Mesenchymal stem cell (in vitro differentiated cells and primary cell): ENCODE results near the gene PODNL1.

Experiments used
- DNase-seq: peaks from one replicate; pipeline ENCODE4 v3.0.0-alpha.2; 2013
- H2AFZ ChIP-seq: one replicate; pipeline ENCODE4 v1.6.1; 2013; ENCODE audit warnings: low read depth, mild to moderate bottlenecking, control low read depth, inconsistent platforms, low read length, moderate library complexity
- H2AK5ac ChIP-seq: 2 replicates; pipeline ENCODE4 v1.6.1; 2013; ENCODE audit warnings: low read length, moderate library complexity, mild to moderate bottlenecking, inconsistent platforms; ENCODE audit not compliant: severe bottlenecking
- H2BK120ac ChIP-seq: one replicate; pipeline ENCODE4 v1.6.1; 2013; ENCODE audit warnings: low read depth, mild to moderate bottlenecking, inconsistent platforms, low read length, moderate library complexity
- H2BK12ac ChIP-seq, 2 experiments: one replicate each; pipeline ENCODE4 v1.6.1; 2013; ENCODE audit warnings: inconsistent platforms in 2 of 2, low read length in 2 of 2, mild to moderate bottlenecking in 2 of 2, moderate library complexity in 2 of 2, control low read depth in 1 of 2
- H2BK15ac ChIP-seq: one replicate; pipeline ENCODE4 v1.6.1; 2013; ENCODE audit warnings: mild to moderate bottlenecking, low read depth, inconsistent platforms; ENCODE audit not compliant: poor library complexity, severe bottlenecking
- H2BK5ac ChIP-seq: 2 replicates; pipeline ENCODE4 v1.6.1; 2013; ENCODE audit warnings: low read depth, mild to moderate bottlenecking, low read length, control low read depth, inconsistent platforms; ENCODE audit not compliant: poor library complexity, severe bottlenecking
- H3K14ac ChIP-seq, 2 experiments: one replicate each; pipeline ENCODE4 v1.6.1; 2013; ENCODE audit warnings: inconsistent platforms in 2 of 2, low read length in 2 of 2, control low read depth in 1 of 2, mild to moderate bottlenecking in 1 of 2, moderate library complexity in 1 of 2
- H3K18ac ChIP-seq, 2 experiments: one replicate each; pipeline ENCODE4 v1.6.1; 2013; ENCODE audit warnings: inconsistent platforms in 2 of 2, low read length in 2 of 2, control low read depth in 1 of 2, low read depth in 1 of 2, mild to moderate bottlenecking in 1 of 2
- H3K23ac ChIP-seq, 2 experiments: one replicate each; pipeline ENCODE4 v1.6.1; 2013; ENCODE audit warnings: inconsistent platforms in 2 of 2, low read length in 2 of 2, mild to moderate bottlenecking in 2 of 2, moderate library complexity in 2 of 2, control low read depth in 1 of 2
- H3K27ac ChIP-seq: 2 replicates; pipeline ENCODE4 v1.5.1; 2013; ENCODE audit warnings: mild to moderate bottlenecking, moderate library complexity, low read length, control low read depth, inconsistent platforms; ENCODE audit not compliant: poor library complexity, severe bottlenecking
- H3K27me3 ChIP-seq, 2 experiments: 2 replicates each; pipeline versions ENCODE4 v1.6.1 to v1.7.0; 2013; ENCODE audit warnings: low read length in 2 of 2, mild to moderate bottlenecking in 2 of 2, moderate library complexity in 2 of 2, control low read depth in 1 of 2, inconsistent platforms in 1 of 2; ENCODE audit not compliant: control insufficient read depth in 1 of 2, insufficient read depth in 1 of 2
- H3K36me3 ChIP-seq, 2 experiments: 2 replicates each; pipeline versions ENCODE4 v1.6.1 to v1.7.0; 2013; ENCODE audit warnings: low read length in 2 of 2, control low read depth in 1 of 2, inconsistent platforms in 1 of 2, low read depth in 1 of 2, mild to moderate bottlenecking in 1 of 2; ENCODE audit not compliant: insufficient read depth in 2 of 2, control insufficient read depth in 1 of 2
- H3K4ac ChIP-seq, 2 experiments: one replicate each; pipeline ENCODE4 v1.6.1; 2013; ENCODE audit warnings: inconsistent platforms in 2 of 2, low read length in 2 of 2, mild to moderate bottlenecking in 2 of 2, moderate library complexity in 2 of 2, control low read depth in 1 of 2, low read depth in 1 of 2
- H3K4me1 ChIP-seq: 2 replicates; pipeline ENCODE4 v1.6.1; 2013; ENCODE audit warnings: low read depth, low read length, control low read depth; ENCODE audit not compliant: control insufficient read depth, insufficient read depth
- H3K4me2 ChIP-seq: 2 replicates; pipeline ENCODE4 v1.6.1; 2013; ENCODE audit warnings: low read length, mild to moderate bottlenecking, inconsistent platforms; ENCODE audit not compliant: poor library complexity, severe bottlenecking
- H3K4me3 ChIP-seq, 2 experiments: 2 replicates each; pipeline versions ENCODE4 v1.5.1 to v1.7.0; 2013; ENCODE audit warnings: low read length in 2 of 2, mild to moderate bottlenecking in 2 of 2, control low read depth in 1 of 2, low read depth in 1 of 2; ENCODE audit not compliant: insufficient read depth in 1 of 2
- H3K79me1 ChIP-seq: replicated peaks from 2 replicates; pipeline ENCODE4 v1.6.1; 2013; ENCODE audit warnings: mild to moderate bottlenecking, control low read depth, low read length, inconsistent platforms; ENCODE audit not compliant: poor library complexity, severe bottlenecking
- H3K9ac ChIP-seq: 2 replicates; pipeline ENCODE4 v1.7.0; 2013; ENCODE audit warnings: mild to moderate bottlenecking, low read length, moderate library complexity
- H3K9me3 ChIP-seq: 2 replicates; pipeline ENCODE4 v1.7.0; 2013; ENCODE audit warnings: mild to moderate bottlenecking, low read length; ENCODE audit not compliant: control insufficient read depth
- H4K8ac ChIP-seq: one replicate; pipeline ENCODE4 v1.6.1; 2013; ENCODE audit warnings: inconsistent platforms, mild to moderate bottlenecking, low read length, moderate library complexity
- H4K91ac ChIP-seq: one replicate; pipeline ENCODE4 v1.6.1; 2013; ENCODE audit warnings: mild to moderate bottlenecking, low read length, inconsistent platforms
- WGBS: methylation state at CpG from one replicate; pipeline ENCODE4 v1.1.7; 2013; ENCODE audit warnings: mixed read lengths; 5-methylcytosine and 5-hydroxymethylcytosine counted together

Gene PODNL1

GRCh38 chr19:13952154-13952930 is 14.1 kb upstream of the PODNL1 start, which contains the start of gene DCAF15:
DCAF15 (plus strand) TSS chr19:13952509; CDS start chr19:13952513, 4 bp downstream.
- 2% methylated on average over 52 of the region's 65 CpGs for WGBS
- Histone ChIP-seq H3K27ac (no peak within 1 kb of the TSS), H3K4me1 (peaks cover 16% of the 10 kb centered on the region), H3K14ac (peak within 1 kb of the TSS in 1 of 2 experiments; percentile 98), H2AFZ (peak within 1 kb of the TSS; percentile 88), H3K23ac (peak within 1 kb of the TSS in 1 of 2 experiments; percentile 75), H2BK12ac (peak within 1 kb of the TSS in 1 of 2 experiments; percentile 93), H2BK5ac (peak within 1 kb of the TSS; percentile 96), H3K9me3 (no peaks in the 10 kb centered on the region), H2AK5ac (peak within 1 kb of the TSS; percentile 34), H2BK15ac (peak within 1 kb of the TSS; percentile 98), H3K18ac (peak within 1 kb of the TSS; percentile 97 to 98), H4K91ac (peak within 1 kb of the TSS; percentile 95), H4K8ac (peak within 1 kb of the TSS; percentile 94), H3K36me3 (peaks cover 27 to 33% of the 10 kb centered on the region in 2 experiments), H2BK120ac (peak within 1 kb of the TSS; percentile 75), H3K4ac (peak within 1 kb of the TSS; percentile 94 to 97), H3K9ac (peak within 1 kb of the TSS; percentile 89), H3K27me3 (no peaks in the 10 kb centered on the region), H3K4me3 (peak within 1 kb of the TSS; percentile 97 to 98), H3K79me1 (peaks cover 28% of the 10 kb centered on the region), H3K4me2 (peak within 1 kb of the TSS; percentile 95)
- peak; percentile 100 for DNase-seq

GRCh38 chr19:13951799-13952153 is 13.6 kb upstream of the PODNL1 start:
- H3K9me3 ChIP-seq: no peaks in the 10 kb centered on the region
- H3K4ac ChIP-seq: no peak overlapping the region
- H4K8ac ChIP-seq: no peak overlapping the region
- no peak overlapping the region for H4K91ac ChIP-seq
- 17% methylated on average over 20 of the region's 20 CpGs for WGBS
- H3K36me3 ChIP-seq: peaks cover 21 to 28% of the 10 kb centered on the region in 2 experiments
- no peak overlapping the region for H2BK120ac ChIP-seq
- H3K23ac ChIP-seq: no peak overlapping the region
- H2BK15ac ChIP-seq: no peak overlapping the region
- H3K4me1 ChIP-seq: peaks cover 16% of the 10 kb centered on the region
- no peak overlapping the region for H2AK5ac ChIP-seq
- H3K4me2 ChIP-seq: peak overlapping the region; percentile 95
- peak overlapping the region; percentile 77 for H2AFZ ChIP-seq
- H3K4me3 ChIP-seq: peak overlapping the region; percentile 50 to 83
- no peaks in the 10 kb centered on the region for H3K27me3 ChIP-seq
- H3K27ac ChIP-seq: no peak overlapping the region
- H2BK12ac ChIP-seq: no peak overlapping the region
- no peak for DNase-seq
- no peak overlapping the region for H2BK5ac ChIP-seq
- peak overlapping the region; percentile 58 for H3K9ac ChIP-seq
- peaks cover 24% of the 10 kb centered on the region for H3K79me1 ChIP-seq
- H3K18ac ChIP-seq: no peak overlapping the region
- H3K14ac ChIP-seq: no peak overlapping the region

- no peak overlapping the region for H3K23ac ChIP-seq
- H3K9ac ChIP-seq: no peak overlapping the region
- no peak overlapping the region for H2AK5ac ChIP-seq
- H3K4me1 ChIP-seq: peaks cover 16% of the 10 kb centered on the region
- no peak overlapping the region for H4K8ac ChIP-seq
- H3K14ac ChIP-seq: no peak overlapping the region
- H2AFZ ChIP-seq: no peak overlapping the region
- H3K4ac ChIP-seq: no peak overlapping the region
- 80% methylated on average over 1 of the region's 2 CpGs for WGBS
- H3K4me3 ChIP-seq: no peak overlapping the region
- no peak overlapping the region for H2BK12ac ChIP-seq
- H3K27ac ChIP-seq: no peak overlapping the region
- no peak for DNase-seq
- peaks cover 14 to 20% of the 10 kb centered on the region in 2 experiments for H3K36me3 ChIP-seq
- H3K79me1 ChIP-seq: peaks cover 19% of the 10 kb centered on the region
- H2BK120ac ChIP-seq: no peak overlapping the region
- no peak overlapping the region for H3K18ac ChIP-seq
- no peak overlapping the region for H2BK15ac ChIP-seq
- no peak overlapping the region for H4K91ac ChIP-seq
- H3K9me3 ChIP-seq: no peaks in the 10 kb centered on the region
- no peaks in the 10 kb centered on the region for H3K27me3 ChIP-seq
- H2BK5ac ChIP-seq: no peak overlapping the region
- H3K4me2 ChIP-seq: no peak overlapping the region
These were observed 12.8 kb upstream of the PODNL1 start for GRCh38 chr19:13951043-13951442.

- no peak overlapping the region for H2BK15ac ChIP-seq
- no peak overlapping the region for H3K4me3 ChIP-seq
- DNase-seq: no peak
- no peak overlapping the region for H2BK12ac ChIP-seq
- H2BK120ac ChIP-seq: no peak overlapping the region
- no peaks in the 10 kb centered on the region for H3K79me1 ChIP-seq
- no peak overlapping the region for H3K23ac ChIP-seq
- H3K9me3 ChIP-seq: peaks cover 6% of the 10 kb centered on the region
- H2AK5ac ChIP-seq: no peak overlapping the region
- H2AFZ ChIP-seq: no peak overlapping the region
- H3K4me1 ChIP-seq: peaks cover 1% of the 10 kb centered on the region
- H3K14ac ChIP-seq: no peak overlapping the region
- H2BK5ac ChIP-seq: no peak overlapping the region
- no peak overlapping the region for H3K4me2 ChIP-seq
- no peak overlapping the region for H3K9ac ChIP-seq
- no peak overlapping the region for H3K4ac ChIP-seq
- H3K27ac ChIP-seq: no peak overlapping the region
- no peaks in the 10 kb centered on the region for H3K36me3 ChIP-seq
- H3K27me3 ChIP-seq: peaks cover 0 to 5% of the 10 kb centered on the region in 2 experiments
- no peak overlapping the region for H3K18ac ChIP-seq
- no peak overlapping the region for H4K8ac ChIP-seq
- H4K91ac ChIP-seq: no peak overlapping the region
- 97% methylated on average over 4 of the region's 4 CpGs for WGBS
These were observed 8.2 kb upstream of the PODNL1 start for GRCh38 chr19:13946414-13946813.
